Measurements from ENCODE around the gene DOK3. TPM values are rescaled to one million over a fixed set of nuclear protein-coding genes. Genes with fewer than 3 reads are reported as not detected.
A peak's percentile ranks its signal among the peaks of the same experiment; 100 is the strongest.

The DOK3 gene
- total RNA-seq, 1 donor from 2014 or later = 19.7 TPM

GRCh38 chr5:177452688-177453638 lies 56.7 kb downstream of the DOK3 start:
- peak; percentile 36 for DNase-seq (ENCODE audit: low spot score)

Other genes with a start within 250 kb of the DOK3 start
- gene RAB24, start 206.1 kb downstream of the DOK3 start, total RNA-seq (ENCODE audit: insufficient read depth, low replicate concordance) = 31.5 TPM
- gene PRELID1, start 206.0 kb downstream of the DOK3 start, total RNA-seq (ENCODE audit: insufficient read depth, low replicate concordance) = 55.4 TPM
- gene MXD3, start 197.9 kb downstream of the DOK3 start, total RNA-seq (ENCODE audit: insufficient read depth, low replicate concordance) = 3.6 TPM
- gene LMAN2, start 158.2 kb downstream of the DOK3 start, total RNA-seq (ENCODE audit: insufficient read depth, low replicate concordance) = 175 TPM
- gene RGS14, start 151.9 kb downstream of the DOK3 start, total RNA-seq (ENCODE audit: insufficient read depth, low replicate concordance) = 6.5 TPM
- gene SLC34A1, start 125.4 kb downstream of the DOK3 start, total RNA-seq (ENCODE audit: insufficient read depth, low replicate concordance) = 2.2 TPM
- gene PFN3, start 109.2 kb downstream of the DOK3 start, total RNA-seq (ENCODE audit: insufficient read depth, low replicate concordance) = not detected
- gene F12, start 100.3 kb downstream of the DOK3 start, total RNA-seq (ENCODE audit: insufficient read depth, low replicate concordance) = not detected
- gene GRK6, start 83.2 kb downstream of the DOK3 start, total RNA-seq (ENCODE audit: insufficient read depth, low replicate concordance) = 17.3 TPM
- not detected for gene PRR7, start 63.0 kb downstream of the DOK3 start, total RNA-seq (ENCODE audit: insufficient read depth, low replicate concordance)
- 83.3 TPM for gene DBN1, start 36.2 kb downstream of the DOK3 start, total RNA-seq (ENCODE audit: insufficient read depth, low replicate concordance)
- gene PDLIM7, start 12.2 kb downstream of the DOK3 start, total RNA-seq (ENCODE audit: insufficient read depth, low replicate concordance) = 247 TPM
- 56.3 TPM for gene DDX41, start 7.1 kb upstream of the DOK3 start, total RNA-seq (ENCODE audit: insufficient read depth, low replicate concordance)
- 43.8 TPM for gene FAM193B, start 44.7 kb upstream of the DOK3 start, total RNA-seq (ENCODE audit: insufficient read depth, low replicate concordance)
- gene TMED9, start 82.4 kb upstream of the DOK3 start, total RNA-seq (ENCODE audit: insufficient read depth, low replicate concordance) = 62.1 TPM
- 26.0 TPM for gene B4GALT7, start 90.3 kb upstream of the DOK3 start, total RNA-seq (ENCODE audit: insufficient read depth, low replicate concordance)